SJSA1 (cell line): ENCODE measurements around the gene ELOVL2. TPM values are rescaled to one million over a fixed set of nuclear protein-coding genes. Genes with fewer than 3 reads are reported as not detected.

ENCODE experiments used
- DNase-seq, 2 experiments: peaks; one replicate each; pipeline ENCODE4 v3.0.0-alpha.2; 2015 to 2020; ENCODE audit warnings: low spot score in 2 of 2, low read depth in 1 of 2
- H3K27ac ChIP-seq: fragments of 250-450 bp; sonication (Bioruptor Pico); 2 replicates; pipeline ENCODE4 v1.5.1; 2020; ENCODE audit warnings: mild to moderate bottlenecking, moderate library complexity
- H3K27me3 ChIP-seq: fragments of 250-450 bp; sonication (Bioruptor Pico); replicated peaks from 2 replicates; pipeline ENCODE4 v1.5.1; 2020; ENCODE audit warnings: mild to moderate bottlenecking, moderate library complexity
- H3K36me3 ChIP-seq: fragments of 250-450 bp; sonication (Bioruptor Pico); 2 replicates; pipeline ENCODE4 v1.5.1; 2020; ENCODE audit warnings: mild to moderate bottlenecking
- H3K4me1 ChIP-seq: fragments of 250-450 bp; sonication (Bioruptor Pico); replicated peaks from 2 replicates; pipeline ENCODE4 v1.6.1; 2021; ENCODE audit warnings: mild to moderate bottlenecking
- H3K4me3 ChIP-seq: fragments of 250-450 bp; sonication (Bioruptor Pico); 2 replicates; pipeline ENCODE4 v1.5.1; 2020; ENCODE audit warnings: mild to moderate bottlenecking
- H3K9me3 ChIP-seq: fragments of 250-450 bp; sonication (Bioruptor Pico); replicated peaks from 2 replicates; pipeline ENCODE4 v1.5.1; 2020; ENCODE audit warnings: mild to moderate bottlenecking
- total RNA-seq: library from RNA; depleted of rRNA; stranded (reverse); fragments of >200 nt; shearing (Covaris generic); gene quantifications from 2 replicates; pipeline ENCODE4 v1.2.3, GENCODE V29; 2014

ELOVL2 gene
- total RNA-seq, 1 experiment from 2014 or later: 10.9 TPM

GRCh38 chr6:11025130-11025529 lies 19.0 kb downstream of the ELOVL2 start:
- Histone ChIP-seq H3K36me3 (no peaks in the 10 kb centered on the region), H3K4me1 (no peaks in the 10 kb centered on the region), H3K4me3 (no peak overlapping the region), H3K9me3 (no peaks in the 10 kb centered on the region), H3K27me3 (no peaks in the 10 kb centered on the region), H3K27ac (no peak overlapping the region)
- DNase-seq: no peak

GRCh38 chr6:11023032-11023431 lies 21.1 kb downstream of the ELOVL2 start:
- Histone ChIP-seq H3K4me3 (no peak overlapping the region), H3K4me1 (no peaks in the 10 kb centered on the region), H3K9me3 (no peaks in the 10 kb centered on the region), H3K36me3 (no peaks in the 10 kb centered on the region), H3K27me3 (no peaks in the 10 kb centered on the region), H3K27ac (no peak overlapping the region)
- DNase-seq: no peak

- no peak for DNase-seq
- Histone ChIP-seq H3K36me3 (no peaks in the 10 kb centered on the region), H3K4me3 (no peak overlapping the region), H3K4me1 (no peaks in the 10 kb centered on the region), H3K27ac (no peak overlapping the region), H3K27me3 (no peaks in the 10 kb centered on the region), H3K9me3 (no peaks in the 10 kb centered on the region)
Measured at GRCh38 chr6:11021714-11022113, 22.4 kb downstream of the ELOVL2 start.

- Histone ChIP-seq H3K27me3 (no peaks in the 10 kb centered on the region), H3K4me1 (no peaks in the 10 kb centered on the region), H3K27ac (no peak overlapping the region), H3K36me3 (no peaks in the 10 kb centered on the region), H3K9me3 (no peaks in the 10 kb centered on the region), H3K4me3 (no peak overlapping the region)
- no peak for DNase-seq
Measured at GRCh38 chr6:11021003-11021402, 23.1 kb downstream of the ELOVL2 start.

DNA sequence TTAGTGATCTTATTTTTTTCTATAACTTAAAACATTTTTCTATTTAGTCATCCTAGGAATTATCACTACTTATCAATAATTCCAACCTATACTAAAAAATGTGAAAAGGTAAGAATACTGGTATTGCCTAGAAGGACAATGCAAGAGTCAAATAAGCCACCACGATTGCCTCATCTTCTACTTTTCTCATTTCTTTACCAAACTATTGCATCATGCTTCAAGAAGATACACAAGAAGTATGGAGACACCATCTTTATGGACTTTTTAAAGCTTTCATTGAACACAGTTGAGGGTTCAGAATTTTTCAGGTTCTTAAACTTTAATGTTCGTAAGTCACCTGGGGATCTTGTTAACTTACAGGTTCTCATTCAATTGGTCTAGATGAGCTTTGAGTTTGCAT lies 25.9 kb downstream of the ELOVL2 start:
- no peak for DNase-seq
- H3K27me3 ChIP-seq: no peaks in the 10 kb centered on the region
- no peaks in the 10 kb centered on the region for H3K36me3 ChIP-seq
- no peak overlapping the region for H3K27ac ChIP-seq
- no peak overlapping the region for H3K4me3 ChIP-seq
- H3K9me3 ChIP-seq: no peaks in the 10 kb centered on the region
- no peaks in the 10 kb centered on the region for H3K4me1 ChIP-seq

DNA sequence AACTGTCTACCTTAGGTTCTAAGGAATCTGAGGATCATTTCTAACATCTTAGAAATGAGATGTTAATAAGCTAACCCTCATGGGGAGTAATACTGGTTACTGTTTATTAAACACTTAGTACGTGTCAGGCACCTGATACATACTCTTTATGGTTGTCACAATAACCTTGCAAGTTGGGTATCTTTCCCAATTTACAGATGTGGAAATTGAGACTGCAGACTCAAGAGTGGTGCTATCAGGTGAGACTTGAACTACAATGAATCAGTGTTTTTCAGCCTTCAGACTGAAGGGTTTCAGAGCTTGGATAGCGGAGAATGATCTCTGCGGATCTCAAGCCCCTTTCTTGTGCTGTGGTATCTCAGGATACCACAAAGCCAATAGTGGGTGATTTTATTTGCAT lies 27.0 kb downstream of the ELOVL2 start:
- Histone ChIP-seq H3K36me3 (no peaks in the 10 kb centered on the region), H3K27me3 (no peaks in the 10 kb centered on the region), H3K27ac (no peak overlapping the region), H3K9me3 (no peaks in the 10 kb centered on the region), H3K4me1 (no peaks in the 10 kb centered on the region), H3K4me3 (no peak overlapping the region)
- DNase-seq: no peak

DNA sequence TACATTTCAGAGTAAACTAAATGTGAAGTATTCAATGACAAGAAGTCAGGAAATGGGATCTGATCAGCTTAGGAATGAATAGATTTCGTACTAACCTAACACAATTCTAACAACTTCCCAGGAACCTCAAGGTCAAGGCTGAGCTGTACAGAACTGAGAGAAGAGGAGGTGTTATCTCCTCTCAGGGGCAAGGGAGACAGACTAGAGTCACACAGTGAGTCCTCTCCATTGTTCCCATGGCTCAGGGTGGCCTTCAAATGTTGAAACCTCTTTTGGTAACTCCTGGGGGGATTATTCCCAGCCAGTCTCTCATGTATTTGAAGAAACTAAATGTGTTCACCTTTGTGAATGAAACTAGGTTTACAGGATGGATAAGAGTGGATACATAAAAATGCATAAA lies 27.7 kb downstream of the ELOVL2 start:
- Histone ChIP-seq H3K27me3 (no peaks in the 10 kb centered on the region), H3K27ac (no peak overlapping the region), H3K36me3 (no peaks in the 10 kb centered on the region), H3K4me1 (no peaks in the 10 kb centered on the region), H3K9me3 (no peaks in the 10 kb centered on the region), H3K4me3 (no peak overlapping the region)
- DNase-seq: no peak

DNA sequence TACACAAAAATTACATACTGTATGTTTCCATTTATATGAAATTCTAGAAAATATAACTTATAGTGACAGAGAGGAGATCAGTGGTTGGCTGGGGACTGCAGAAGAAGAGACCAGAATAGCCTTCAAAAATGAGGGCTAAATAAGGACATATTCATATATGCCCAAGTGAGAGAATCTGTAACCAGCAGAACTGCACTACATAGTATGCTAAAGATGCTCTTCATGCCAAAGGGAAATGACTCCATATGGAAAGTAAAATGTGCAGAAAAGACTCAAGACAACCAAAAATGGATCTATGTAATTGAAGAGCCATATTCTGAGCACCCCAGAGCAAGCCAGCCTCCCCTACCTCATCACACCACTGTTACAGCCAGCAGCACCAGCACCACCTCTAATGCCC lies 29.0 kb downstream of the ELOVL2 start:
- no peak for DNase-seq
- H3K9me3 ChIP-seq: no peaks in the 10 kb centered on the region
- H3K27ac ChIP-seq: no peak overlapping the region
- peaks cover 2% of the 10 kb centered on the region for H3K4me1 ChIP-seq
- no peaks in the 10 kb centered on the region for H3K36me3 ChIP-seq
- H3K27me3 ChIP-seq: no peaks in the 10 kb centered on the region
- no peak overlapping the region for H3K4me3 ChIP-seq

GRCh38 chr6:11013721-11014070 lies 30.4 kb downstream of the ELOVL2 start:
- Histone ChIP-seq H3K4me1 (peaks cover 16% of the 10 kb centered on the region), H3K4me3 (no peak overlapping the region), H3K9me3 (no peaks in the 10 kb centered on the region), H3K27me3 (no peaks in the 10 kb centered on the region), H3K36me3 (no peaks in the 10 kb centered on the region), H3K27ac (no peak overlapping the region)
- no peak for DNase-seq

- Histone ChIP-seq H3K9me3 (no peaks in the 10 kb centered on the region), H3K4me3 (no peak overlapping the region), H3K27me3 (no peaks in the 10 kb centered on the region), H3K4me1 (peaks cover 22% of the 10 kb centered on the region), H3K36me3 (no peaks in the 10 kb centered on the region), H3K27ac (no peak overlapping the region)
- DNase-seq: no peak
Measured at GRCh38 chr6:11012976-11013720, 31.0 kb downstream of the ELOVL2 start.

GRCh38 chr6:11012295-11012754 lies 31.8 kb downstream of the ELOVL2 start:
- no peak for DNase-seq
- H3K27ac ChIP-seq: no peak overlapping the region
- peaks cover 30% of the 10 kb centered on the region for H3K4me1 ChIP-seq
- no peaks in the 10 kb centered on the region for H3K36me3 ChIP-seq
- H3K27me3 ChIP-seq: no peaks in the 10 kb centered on the region
- no peaks in the 10 kb centered on the region for H3K9me3 ChIP-seq
- no peak overlapping the region for H3K4me3 ChIP-seq

- no peaks in the 10 kb centered on the region for H3K9me3 ChIP-seq
- DNase-seq: no peak
Measured at GRCh38 chr6:11011787-11012234, 32.3 kb downstream of the ELOVL2 start.

DNA sequence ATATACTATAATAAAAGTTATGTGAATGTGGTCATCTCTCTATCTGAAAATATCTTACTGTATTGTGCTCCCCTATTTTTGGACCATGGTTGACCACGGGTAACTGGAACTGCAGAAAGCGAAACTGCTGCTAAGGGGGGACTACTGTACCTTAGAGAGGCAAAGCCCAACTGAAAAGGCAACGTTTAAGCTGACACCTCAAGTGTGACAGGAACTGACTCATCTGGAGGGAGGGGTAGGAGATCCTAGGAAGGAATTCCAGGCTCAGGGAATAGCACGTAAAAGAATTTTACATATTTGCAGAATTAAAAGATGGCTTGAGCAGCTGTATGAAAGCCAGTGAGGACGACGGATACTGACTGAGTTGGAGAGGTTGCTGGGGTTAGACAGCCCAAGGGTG lies 34.8 kb downstream of the ELOVL2 start:
- H3K4me3 ChIP-seq: no peak overlapping the region
- H3K9me3 ChIP-seq: no peaks in the 10 kb centered on the region
- H3K36me3 ChIP-seq: no peaks in the 10 kb centered on the region
- H3K4me1 ChIP-seq: peaks cover 37% of the 10 kb centered on the region
- DNase-seq: peak; percentile 63 to 64
- no peaks in the 10 kb centered on the region for H3K27me3 ChIP-seq
- peak overlapping the region; percentile 74 for H3K27ac ChIP-seq

More at GRCh38 chr6:11011787-11012234, 32.3 kb downstream of the ELOVL2 start:
- H3K4me3 ChIP-seq: no peak overlapping the region
- no peaks in the 10 kb centered on the region for H3K36me3 ChIP-seq
- H3K27me3 ChIP-seq: no peaks in the 10 kb centered on the region
- H3K27ac ChIP-seq: no peak overlapping the region
- peaks cover 35% of the 10 kb centered on the region for H3K4me1 ChIP-seq

DNA sequence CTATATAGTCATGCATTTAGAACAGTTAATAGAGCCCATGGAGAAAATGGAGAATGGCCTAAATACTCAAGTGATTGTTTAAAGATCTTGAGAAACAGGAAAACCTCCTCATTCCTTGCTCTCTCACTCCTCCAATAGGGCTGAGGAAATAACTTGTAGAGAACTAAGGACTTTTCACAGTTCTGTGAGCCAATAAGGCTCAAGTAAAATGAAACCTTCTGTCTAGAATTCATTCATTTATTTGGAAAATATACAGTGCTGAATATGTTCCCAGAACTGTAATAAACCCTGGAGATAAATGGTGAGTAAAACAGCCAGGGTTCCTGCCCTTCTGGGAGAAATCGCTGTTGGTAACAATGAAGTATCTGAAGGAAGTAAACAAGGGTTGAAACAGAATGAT lies 35.3 kb downstream of the ELOVL2 start:
- no peaks in the 10 kb centered on the region for H3K27me3 ChIP-seq
- peak overlapping the region; percentile 74 for H3K27ac ChIP-seq
- H3K9me3 ChIP-seq: no peaks in the 10 kb centered on the region
- peaks cover 37% of the 10 kb centered on the region for H3K4me1 ChIP-seq
- peak in 1 of 2 experiments; percentile 40 for DNase-seq
- no peak overlapping the region for H3K4me3 ChIP-seq
- no peaks in the 10 kb centered on the region for H3K36me3 ChIP-seq
